ENCODE measurements around the gene HNRNPH1. TPM values are rescaled to one million over a fixed set of nuclear protein-coding genes. Genes with fewer than 3 reads are reported as not detected.

The HNRNPH1 gene
- total RNA-seq, 2 donors from 2014 or later: 335 to 732 TPM

GRCh38 chr5:179572386-179572785 lies 51.1 kb downstream of the HNRNPH1 start:
- peaks cover 3 to 33% of the 10 kb centered on the region in 2 donors for H3K36me3 ChIP-seq (replicated peaks in 1 of 2; ENCODE audit: insufficient read depth in 1 of 2, low read depth in 2 of 2)
- H3K4me3 ChIP-seq: no peak overlapping the region
- ATAC-seq (no peak), DNase-seq (no peak)
- intact Hi-C loops (cut with DNase I): no loop called here
- no peaks in the 10 kb centered on the region for H3K9me3 ChIP-seq
- no peak overlapping the region for H3K27ac ChIP-seq
- H3K27me3 ChIP-seq: no peaks in the 10 kb centered on the region
- TF ChIP-seq POLR2A (IDR thresholded peaks at IDR 0.05) (no peak), CTCF (IDR thresholded peaks at IDR 0.05) (no peak)
- 58 to 73% methylated on average over 8 of the region's 8 CpGs for WGBS, 2 donors
- H3K4me1 ChIP-seq: no peaks in the 10 kb centered on the region

GRCh38 chr5:179568721-179569120 lies 54.8 kb downstream of the HNRNPH1 start:
- 76 to 87% methylated on average over 7 of the region's 7 CpGs for WGBS, 2 donors
- no peak for ATAC-seq

GRCh38 chr5:179564526-179564925 lies 58.9 kb downstream of the HNRNPH1 start:
- H3K27ac ChIP-seq: no peak overlapping the region
- H3K4me3 ChIP-seq: no peak overlapping the region
- no peaks in the 10 kb centered on the region for H3K9me3 ChIP-seq
- WGBS, 2 donors: 42 to 83% methylated on average over 2 of the region's 2 CpGs
- ATAC-seq: no peak
- TF ChIP-seq POLR2A (IDR thresholded peaks at IDR 0.05) (no peak), CTCF (IDR thresholded peaks at IDR 0.05) (no peak)
- intact Hi-C loops (cut with DNase I): no loop called here
- DNase-seq: no peak
- peaks cover 0 to 33% of the 10 kb centered on the region in 2 donors for H3K36me3 ChIP-seq (replicated peaks in 1 of 2; ENCODE audit: insufficient read depth in 1 of 2, low read depth in 2 of 2)
- H3K27me3 ChIP-seq: no peaks in the 10 kb centered on the region
- peaks cover 5% of the 10 kb centered on the region for H3K4me1 ChIP-seq

More at GRCh38 chr5:179568721-179569120, 54.8 kb downstream of the HNRNPH1 start:
- no peaks in the 10 kb centered on the region for H3K27me3 ChIP-seq
- no peak for DNase-seq
- TF ChIP-seq CTCF (IDR thresholded peaks at IDR 0.05) (no peak), POLR2A (IDR thresholded peaks at IDR 0.05) (no peak)
- H3K9me3 ChIP-seq: no peaks in the 10 kb centered on the region
- no peaks in the 10 kb centered on the region for H3K4me1 ChIP-seq
- peaks cover 3 to 34% of the 10 kb centered on the region in 2 donors for H3K36me3 ChIP-seq (replicated peaks in 1 of 2; ENCODE audit: insufficient read depth in 1 of 2, low read depth in 2 of 2)
- H3K27ac ChIP-seq: no peak overlapping the region
- intact Hi-C loops (cut with DNase I): no loop called here
- H3K4me3 ChIP-seq: no peak overlapping the region

Small RNA genes within 50 kb of the gene (small RNA-seq; reads per million reads assigned to genes)
- gene RF00017: not detected

Other genes with a start within 250 kb of the HNRNPH1 start
- 10 to 100 TPM; 26.2 to 38.2 TPM for gene RUFY1, start 73.1 kb downstream of the HNRNPH1 start, total RNA-seq
- not detected for gene CBY3, start 57.4 kb upstream of the HNRNPH1 start, total RNA-seq
- gene CANX, start 75.3 kb upstream of the HNRNPH1 start, total RNA-seq: 100 to 1,000 TPM; 262 to 401 TPM
- 10 to 100 TPM; 18.1 to 18.2 TPM for gene MAML1, start 109.2 kb upstream of the HNRNPH1 start, total RNA-seq
- 10 to 100 TPM; 10.6 to 16.2 TPM for gene LTC4S, start 170.3 kb upstream of the HNRNPH1 start, total RNA-seq
- gene MGAT4B, start 183.2 kb upstream of the HNRNPH1 start, total RNA-seq: 10 to 100 TPM; 89.0 to 90.0 TPM
- 100 to 1,000 TPM; 249 to 606 TPM for gene SQSTM1, start 197.2 kb upstream of the HNRNPH1 start, total RNA-seq
- 10 to 100 TPM; 23.4 to 34.8 TPM for gene MRNIP, start 235.1 kb upstream of the HNRNPH1 start, total RNA-seq